HepG2 (cell line): ENCODE measurements around the gene CNOT10. TPM values are rescaled to one million over a fixed set of nuclear protein-coding genes. Genes with fewer than 3 reads are reported as not detected.

ENCODE experiments used
- JUND ChIP-seq: sonication (generic); formaldehyde crosslinking; IDR thresholded peaks from 2 replicates; pipeline ENCODE4 v1.8.0; 2022; ENCODE audit warnings: mild to moderate bottlenecking, missing genetic modification reagents
- KDM2A ChIP-seq: sonication (generic); formaldehyde crosslinking; IDR thresholded peaks from 2 replicates; pipeline ENCODE4 v1.4.0; 2020; ENCODE audit warnings: low read depth, missing genetic modification reagents, borderline replicate concordance
- MED1 ChIP-seq: sonication (generic); formaldehyde crosslinking; IDR thresholded peaks from 2 replicates; pipeline ENCODE4 v1.4.0; 2020; ENCODE audit warnings: missing genetic modification reagents
- SIN3B ChIP-seq: fragments of 150-350 bp; IDR thresholded peaks from 2 replicates; pipeline ENCODE4 v1.6.1; 2014; ENCODE audit warnings: low read length
- TRIM24 ChIP-seq: sonication (generic); formaldehyde crosslinking; IDR thresholded peaks from 2 replicates; pipeline ENCODE4 v1.8.0; 2022; ENCODE audit warnings: mild to moderate bottlenecking, missing genetic modification reagents
- U2AF1 ChIP-seq: fragments of 200-400 bp; formaldehyde crosslinking; optimal IDR thresholded peaks from 2 replicates; pipeline ENCODE3; 2017; ENCODE audit warnings: mild to moderate bottlenecking, low read depth, low read length
- ZBTB20 ChIP-seq: sonication (generic); formaldehyde crosslinking; IDR thresholded peaks from 2 replicates; pipeline ENCODE4 v1.8.1; 2023; ENCODE audit warnings: missing genetic modification reagents, low read depth, mild to moderate bottlenecking, borderline replicate concordance
- ZBTB42 ChIP-seq: sonication (generic); formaldehyde crosslinking; IDR thresholded peaks from 2 replicates; pipeline ENCODE4 v1.5.0; 2020; ENCODE audit warnings: mild to moderate bottlenecking, missing genetic modification reagents
- ZKSCAN5 ChIP-seq: sonication (generic); formaldehyde crosslinking; IDR thresholded peaks from 2 replicates; pipeline ENCODE4 v1.5.1; 2020; ENCODE audit warnings: mild to moderate bottlenecking, missing genetic modification reagents
- ZNF891 ChIP-seq: sonication (generic); formaldehyde crosslinking; IDR thresholded peaks from 2 replicates; pipeline ENCODE4 v1.5.0; 2020; ENCODE audit warnings: mild to moderate bottlenecking, missing genetic modification reagents
- polyA plus RNA-seq, 8 experiments: library from polyadenylated mRNA; depleted of rRNA in 3 of 8; stranded (reverse) in 7 of 8; unstranded in 1 of 8; fragments of >200 nt; fragmentation: Illumina TruSeq in 4 of 8; extraction: Trizol in 4 of 8; gene quantifications; 2 replicates each; pipeline versions ENCODE4 v1.2.1 to v1.2.3, GENCODE V29; 2011 to 2016; ENCODE audit warnings: low read depth in 4 of 8, missing spikeins in 1 of 8, mixed read lengths in 1 of 8; ENCODE audit not compliant: insufficient read depth in 1 of 8
- total RNA-seq, 5 experiments: library from RNA; depleted of rRNA; stranded (reverse); fragments of >200 nt; fragmentation: Illumina TruSeq; extraction: Trizol; gene quantifications; 2 replicates each; pipeline ENCODE4 v1.2.3, GENCODE V29; 2016; ENCODE audit warnings: low read depth in 1 of 5
- TF ChIP-seq, protein P1 (sequence below), 2 experiments: IDR thresholded peaks; 2 replicates each; pipeline ENCODE4 v1.6.1; 2011 to 2012; ENCODE audit warnings: low read length in 2 of 2, borderline replicate concordance in 1 of 2, low read depth in 1 of 2, mild to moderate bottlenecking in 1 of 2, moderate library complexity in 1 of 2
- TF ChIP-seq, protein P2 (sequence below): sonication (generic); formaldehyde crosslinking; IDR thresholded peaks from 2 replicates; pipeline ENCODE4 v1.4.0; 2020; ENCODE audit warnings: missing genetic modification reagents
- TF ChIP-seq, protein P3 (sequence below): sonication (generic); formaldehyde crosslinking; IDR thresholded peaks from 2 replicates; pipeline ENCODE4 v1.5.1; 2020; ENCODE audit warnings: missing genetic modification reagents, mild to moderate bottlenecking, borderline replicate concordance
- TF ChIP-seq, protein P4 (sequence below): sonication (generic); formaldehyde crosslinking; IDR thresholded peaks from 2 replicates; pipeline ENCODE4 v1.8.1; 2023; ENCODE audit warnings: mild to moderate bottlenecking, moderate library complexity, missing genetic modification reagents

The CNOT10 gene
- total and polyA plus RNA-seq, 2 of the 13 experiments (the other 11 are each of a cell fraction or from before 2014, with no cell fraction given): 21.2 to 34.1 TPM

DNA sequence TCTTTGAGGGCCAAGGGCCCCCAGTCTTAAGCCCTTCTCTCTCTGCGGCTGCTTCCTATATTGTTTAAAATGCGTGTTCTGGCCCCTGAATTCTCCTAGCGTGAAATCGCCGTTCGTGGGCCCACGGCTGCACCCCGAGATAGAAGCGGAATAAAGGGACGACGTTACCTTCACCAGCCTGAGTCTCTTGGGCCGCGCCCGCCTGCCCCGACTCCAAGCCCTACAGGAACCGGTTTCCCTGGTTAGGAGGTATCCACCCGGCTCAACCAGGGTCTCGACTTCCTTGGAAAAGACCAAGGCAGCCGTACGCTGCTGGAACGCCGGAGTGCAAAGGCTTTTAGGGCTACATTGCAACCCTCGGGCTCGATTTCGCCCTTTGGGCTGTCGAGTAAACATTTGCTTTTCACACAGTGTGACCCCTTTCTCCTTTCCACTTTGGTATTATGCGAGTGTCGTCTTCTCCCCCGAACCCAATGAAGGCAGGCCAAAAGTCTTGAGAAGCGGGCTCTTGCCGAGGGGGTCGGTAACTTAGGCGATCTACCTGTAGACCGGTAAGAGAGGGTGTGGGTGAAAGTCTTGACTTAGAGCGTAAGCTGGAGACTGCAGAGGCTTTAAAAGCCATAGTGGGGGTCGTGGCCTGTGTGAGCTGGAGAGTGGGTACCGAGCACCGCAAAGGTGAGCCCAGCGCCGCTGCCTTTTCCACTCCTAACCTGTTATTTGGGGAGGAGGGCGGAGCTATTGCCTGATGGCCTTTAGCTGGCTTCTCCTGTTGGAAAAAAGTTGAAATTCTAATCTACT, 134.8 kb downstream of the CNOT10 start (continued):
- TF ChIP-seq, protein P1, sequence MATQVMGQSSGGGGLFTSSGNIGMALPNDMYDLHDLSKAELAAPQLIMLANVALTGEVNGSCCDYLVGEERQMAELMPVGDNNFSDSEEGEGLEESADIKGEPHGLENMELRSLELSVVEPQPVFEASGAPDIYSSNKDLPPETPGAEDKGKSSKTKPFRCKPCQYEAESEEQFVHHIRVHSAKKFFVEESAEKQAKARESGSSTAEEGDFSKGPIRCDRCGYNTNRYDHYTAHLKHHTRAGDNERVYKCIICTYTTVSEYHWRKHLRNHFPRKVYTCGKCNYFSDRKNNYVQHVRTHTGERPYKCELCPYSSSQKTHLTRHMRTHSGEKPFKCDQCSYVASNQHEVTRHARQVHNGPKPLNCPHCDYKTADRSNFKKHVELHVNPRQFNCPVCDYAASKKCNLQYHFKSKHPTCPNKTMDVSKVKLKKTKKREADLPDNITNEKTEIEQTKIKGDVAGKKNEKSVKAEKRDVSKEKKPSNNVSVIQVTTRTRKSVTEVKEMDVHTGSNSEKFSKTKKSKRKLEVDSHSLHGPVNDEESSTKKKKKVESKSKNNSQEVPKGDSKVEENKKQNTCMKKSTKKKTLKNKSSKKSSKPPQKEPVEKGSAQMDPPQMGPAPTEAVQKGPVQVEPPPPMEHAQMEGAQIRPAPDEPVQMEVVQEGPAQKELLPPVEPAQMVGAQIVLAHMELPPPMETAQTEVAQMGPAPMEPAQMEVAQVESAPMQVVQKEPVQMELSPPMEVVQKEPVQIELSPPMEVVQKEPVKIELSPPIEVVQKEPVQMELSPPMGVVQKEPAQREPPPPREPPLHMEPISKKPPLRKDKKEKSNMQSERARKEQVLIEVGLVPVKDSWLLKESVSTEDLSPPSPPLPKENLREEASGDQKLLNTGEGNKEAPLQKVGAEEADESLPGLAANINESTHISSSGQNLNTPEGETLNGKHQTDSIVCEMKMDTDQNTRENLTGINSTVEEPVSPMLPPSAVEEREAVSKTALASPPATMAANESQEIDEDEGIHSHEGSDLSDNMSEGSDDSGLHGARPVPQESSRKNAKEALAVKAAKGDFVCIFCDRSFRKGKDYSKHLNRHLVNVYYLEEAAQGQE (IDR thresholded peaks at IDR 0.05; ENCODE audit: borderline replicate concordance in 1 of 2, low read depth in 1 of 2, low read length in 2 of 2): no peak; a peak in 2 of 4 replicates
- peak; percentile 49; the same call in 1 of the 2 replicates for TF ChIP-seq ZNF891
- TF ChIP-seq, protein P2, sequence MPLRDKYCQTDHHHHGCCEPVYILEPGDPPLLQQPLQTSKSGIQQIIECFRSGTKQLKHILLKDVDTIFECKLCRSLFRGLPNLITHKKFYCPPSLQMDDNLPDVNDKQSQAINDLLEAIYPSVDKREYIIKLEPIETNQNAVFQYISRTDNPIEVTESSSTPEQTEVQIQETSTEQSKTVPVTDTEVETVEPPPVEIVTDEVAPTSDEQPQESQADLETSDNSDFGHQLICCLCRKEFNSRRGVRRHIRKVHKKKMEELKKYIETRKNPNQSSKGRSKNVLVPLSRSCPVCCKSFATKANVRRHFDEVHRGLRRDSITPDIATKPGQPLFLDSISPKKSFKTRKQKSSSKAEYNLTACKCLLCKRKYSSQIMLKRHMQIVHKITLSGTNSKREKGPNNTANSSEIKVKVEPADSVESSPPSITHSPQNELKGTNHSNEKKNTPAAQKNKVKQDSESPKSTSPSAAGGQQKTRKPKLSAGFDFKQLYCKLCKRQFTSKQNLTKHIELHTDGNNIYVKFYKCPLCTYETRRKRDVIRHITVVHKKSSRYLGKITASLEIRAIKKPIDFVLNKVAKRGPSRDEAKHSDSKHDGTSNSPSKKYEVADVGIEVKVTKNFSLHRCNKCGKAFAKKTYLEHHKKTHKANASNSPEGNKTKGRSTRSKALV (CRISPR knock-in tag): no peak
- no peak for TF ChIP-seq KDM2A (CRISPR knock-in tag)
- no peak for TF ChIP-seq TRIM24 (CRISPR knock-in tag)
- TF ChIP-seq ZBTB20 (CRISPR knock-in tag): no peak
- TF ChIP-seq ZBTB42 (CRISPR knock-in tag): no peak
- TF ChIP-seq U2AF1: no peak
- TF ChIP-seq, protein P3, sequence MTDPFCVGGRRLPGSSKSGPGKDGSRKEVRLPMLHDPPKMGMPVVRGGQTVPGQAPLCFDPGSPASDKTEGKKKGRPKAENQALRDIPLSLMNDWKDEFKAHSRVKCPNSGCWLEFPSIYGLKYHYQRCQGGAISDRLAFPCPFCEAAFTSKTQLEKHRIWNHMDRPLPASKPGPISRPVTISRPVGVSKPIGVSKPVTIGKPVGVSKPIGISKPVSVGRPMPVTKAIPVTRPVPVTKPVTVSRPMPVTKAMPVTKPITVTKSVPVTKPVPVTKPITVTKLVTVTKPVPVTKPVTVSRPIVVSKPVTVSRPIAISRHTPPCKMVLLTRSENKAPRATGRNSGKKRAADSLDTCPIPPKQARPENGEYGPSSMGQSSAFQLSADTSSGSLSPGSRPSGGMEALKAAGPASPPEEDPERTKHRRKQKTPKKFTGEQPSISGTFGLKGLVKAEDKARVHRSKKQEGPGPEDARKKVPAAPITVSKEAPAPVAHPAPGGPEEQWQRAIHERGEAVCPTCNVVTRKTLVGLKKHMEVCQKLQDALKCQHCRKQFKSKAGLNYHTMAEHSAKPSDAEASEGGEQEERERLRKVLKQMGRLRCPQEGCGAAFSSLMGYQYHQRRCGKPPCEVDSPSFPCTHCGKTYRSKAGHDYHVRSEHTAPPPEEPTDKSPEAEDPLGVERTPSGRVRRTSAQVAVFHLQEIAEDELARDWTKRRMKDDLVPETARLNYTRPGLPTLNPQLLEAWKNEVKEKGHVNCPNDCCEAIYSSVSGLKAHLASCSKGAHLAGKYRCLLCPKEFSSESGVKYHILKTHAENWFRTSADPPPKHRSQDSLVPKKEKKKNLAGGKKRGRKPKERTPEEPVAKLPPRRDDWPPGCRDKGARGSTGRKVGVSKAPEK (CRISPR knock-in tag): 0 out of 2 replicates have a peak, but pooled peaks have one; percentile 63
- TF ChIP-seq ZKSCAN5 (CRISPR knock-in tag): no peak
- no peak for TF ChIP-seq MED1 (CRISPR knock-in tag)
- TF ChIP-seq, protein P4, sequence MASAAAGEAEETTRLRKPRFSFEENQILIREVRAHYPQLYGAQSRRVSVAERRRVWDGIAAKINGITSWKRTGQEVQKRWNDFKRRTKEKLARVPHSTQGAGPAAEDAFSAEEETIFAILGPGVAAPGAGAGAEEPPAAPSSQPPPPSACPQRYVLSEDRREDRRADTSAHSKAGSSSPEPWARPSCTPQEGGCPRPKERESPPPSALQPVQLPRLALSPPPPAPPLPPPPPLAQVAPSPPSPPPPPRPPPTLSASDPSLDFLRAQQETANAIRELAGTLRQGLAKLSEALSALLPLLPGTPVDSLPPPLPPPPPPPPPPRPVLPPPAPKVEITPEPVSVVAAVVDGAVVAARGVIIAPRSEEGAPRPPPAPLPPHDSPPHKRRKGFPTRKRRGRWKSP: 0 out of 2 replicates have a peak, but pooled peaks have one; percentile 28
- no peak for TF ChIP-seq JUND (CRISPR knock-in tag)
- no peak for TF ChIP-seq SIN3B
